Measurements from ENCODE around the gene TGM6. TPM values are rescaled to one million over a fixed set of nuclear protein-coding genes. Genes with fewer than 3 reads are reported as not detected.

TGM6 gene
- total RNA-seq: not detected in 2 replicates

- no peak for TF ChIP-seq CTCF (IDR thresholded peaks at IDR 0.05; ENCODE audit: insufficient read depth, low read depth, low read length)
- no peak within 1 kb of the TSS for H3K4me3 ChIP-seq (ENCODE audit: low read depth, low read length)
- DNase-seq (ENCODE audit: low read depth): no peak
These were observed at the start of gene TGM6 for GRCh38 chr20:2380601-2381000. Gene TGM6 (plus strand): TSS chr20:2380901. CDS start chr20:2380969, 68 bp downstream.

- no peak for TF ChIP-seq CTCF (IDR thresholded peaks at IDR 0.05; ENCODE audit: insufficient read depth, low read depth, low read length)
- DNase-seq (ENCODE audit: low read depth): no peak
- no peak overlapping the region for H3K4me3 ChIP-seq (ENCODE audit: low read depth, low read length)
These were observed 49.6 kb upstream of the TGM6 start for GRCh38 chr20:2331106-2331505.

GRCh38 chr20:2331901-2332565 lies 48.7 kb upstream of the TGM6 start:
- DNase-seq (ENCODE audit: low read depth): no peak
- no peak overlapping the region for H3K4me3 ChIP-seq (ENCODE audit: low read depth, low read length)
- no peak for TF ChIP-seq CTCF (IDR thresholded peaks at IDR 0.05; ENCODE audit: insufficient read depth, low read depth, low read length)

- H3K4me3 ChIP-seq (ENCODE audit: low read depth, low read length): no peak overlapping the region
- DNase-seq (ENCODE audit: low read depth): no peak
- no peak for TF ChIP-seq CTCF (IDR thresholded peaks at IDR 0.05; ENCODE audit: insufficient read depth, low read depth, low read length)
These were observed 48.0 kb upstream of the TGM6 start for GRCh38 chr20:2332711-2333110.

GRCh38 chr20:2333821-2334220 lies 46.9 kb upstream of the TGM6 start:
- DNase-seq (ENCODE audit: low read depth): no peak
- no peak overlapping the region for H3K4me3 ChIP-seq (ENCODE audit: low read depth, low read length)
- no peak for TF ChIP-seq CTCF (IDR thresholded peaks at IDR 0.05; ENCODE audit: insufficient read depth, low read depth, low read length)

GRCh38 chr20:2335096-2335870 lies 45.4 kb upstream of the TGM6 start:
- DNase-seq (ENCODE audit: low read depth): no peak
- no peak for TF ChIP-seq CTCF (IDR thresholded peaks at IDR 0.05; ENCODE audit: insufficient read depth, low read depth, low read length)
- H3K4me3 ChIP-seq (ENCODE audit: low read depth, low read length): no peak overlapping the region
